H9 (cell line): ENCODE measurements around the gene C2orf78. TPM values are rescaled to one million over a fixed set of nuclear protein-coding genes. Genes with fewer than 3 reads are reported as not detected.

Experiments used
- DNase-seq: peaks from one replicate; pipeline ENCODE4 v3.0.0-alpha.2; 2017
- H2AFZ ChIP-seq: one replicate; pipeline ENCODE4 v1.6.1; 2013; ENCODE audit warnings: mild to moderate bottlenecking, low read length, control low read depth, moderate library complexity
- H2AK5ac ChIP-seq: 2 replicates; pipeline ENCODE4 v1.6.1; 2013; ENCODE audit warnings: low read length, control low read depth, mixed read lengths; ENCODE audit not compliant: insufficient read length
- H2BK120ac ChIP-seq: one replicate; pipeline ENCODE4 v1.6.1; 2013; ENCODE audit warnings: low read depth, mild to moderate bottlenecking, low read length, control low read depth, inconsistent platforms; ENCODE audit not compliant: poor library complexity, severe bottlenecking
- H2BK12ac ChIP-seq: 2 replicates; pipeline ENCODE4 v1.6.1; 2013; ENCODE audit warnings: low read length, control low read depth, mixed read lengths, low read depth; ENCODE audit not compliant: insufficient read length
- H2BK15ac ChIP-seq: 2 replicates; pipeline ENCODE4 v1.6.1; 2013; ENCODE audit warnings: low read depth, low read length, control low read depth
- H2BK20ac ChIP-seq: one replicate; pipeline ENCODE4 v1.6.1; 2013; ENCODE audit warnings: low read depth, mild to moderate bottlenecking, low read length, control low read depth, inconsistent platforms; ENCODE audit not compliant: poor library complexity, severe bottlenecking
- H2BK5ac ChIP-seq: 2 replicates; pipeline ENCODE4 v1.6.1; 2013; ENCODE audit warnings: low read length, control low read depth, mixed read lengths; ENCODE audit not compliant: insufficient read length
- H3K14ac ChIP-seq: 2 replicates; pipeline ENCODE4 v1.6.1; 2013; ENCODE audit warnings: low read length, control low read depth; ENCODE audit not compliant: insufficient read depth
- H3K18ac ChIP-seq: 2 replicates; pipeline ENCODE4 v1.6.1; 2013; ENCODE audit warnings: low read depth, mild to moderate bottlenecking, mixed read lengths, low read length, control low read depth; ENCODE audit not compliant: insufficient read length
- H3K23ac ChIP-seq: 2 replicates; pipeline ENCODE4 v1.6.1; 2013; ENCODE audit warnings: low read length, control low read depth, mixed read lengths, low read depth; ENCODE audit not compliant: insufficient read length
- H3K23me2 ChIP-seq: 2 replicates; pipeline ENCODE4 v1.6.1; 2013; ENCODE audit warnings: low read depth, mild to moderate bottlenecking, mixed read lengths, low read length, control low read depth; ENCODE audit not compliant: insufficient read length, poor library complexity, severe bottlenecking
- H3K27ac ChIP-seq: 2 replicates; pipeline ENCODE4 v1.5.1; 2013; ENCODE audit warnings: low read length, control low read depth, mixed read lengths, low read depth; ENCODE audit not compliant: insufficient read length
- H3K27me3 ChIP-seq: 2 replicates; pipeline ENCODE4 v1.6.1; 2013; ENCODE audit warnings: low read length, control low read depth, inconsistent platforms; ENCODE audit not compliant: insufficient read depth
- H3K4ac ChIP-seq: 2 replicates; pipeline ENCODE4 v1.6.1; 2013; ENCODE audit warnings: low read depth, mild to moderate bottlenecking, control low read depth, inconsistent platforms, low read length, moderate library complexity
- H3K4me1 ChIP-seq: 2 replicates; pipeline ENCODE4 v1.6.1; 2013; ENCODE audit warnings: low read length, control low read depth, inconsistent platforms; ENCODE audit not compliant: insufficient read depth
- H3K4me2 ChIP-seq: 2 replicates; pipeline ENCODE4 v1.6.1; 2013; ENCODE audit warnings: low read length, control low read depth, mixed read lengths; ENCODE audit not compliant: insufficient read length, insufficient read depth
- H3K56ac ChIP-seq: 2 replicates; pipeline ENCODE4 v1.6.1; 2013; ENCODE audit warnings: low read depth, mild to moderate bottlenecking, mixed read lengths, low read length, control low read depth; ENCODE audit not compliant: insufficient read length
- H3K79me1 ChIP-seq: 2 replicates; pipeline ENCODE4 v1.6.1; 2013; ENCODE audit warnings: low read depth, mild to moderate bottlenecking, moderate library complexity, low read length, control low read depth, inconsistent platforms; ENCODE audit not compliant: insufficient read depth, poor library complexity, severe bottlenecking
- H3K79me2 ChIP-seq: 2 replicates; pipeline ENCODE4 v1.6.1; 2013; ENCODE audit warnings: low read length, control low read depth, inconsistent platforms; ENCODE audit not compliant: insufficient read depth
- H3K9ac ChIP-seq: 2 replicates; pipeline ENCODE4 v1.6.1; 2013; ENCODE audit warnings: low read length, control low read depth, mixed read lengths; ENCODE audit not compliant: insufficient read length; ENCODE audit errors: extremely low read depth
- H3K9me3 ChIP-seq: one replicate; pipeline ENCODE4 v1.6.1; 2013; ENCODE audit warnings: low read depth, low read length, inconsistent platforms; ENCODE audit not compliant: control insufficient read depth
- H3T11ph ChIP-seq: one replicate; pipeline ENCODE4 v1.6.1; 2013; ENCODE audit warnings: mild to moderate bottlenecking, low read length, control low read depth, inconsistent platforms
- H4K20me1 ChIP-seq: one replicate; pipeline ENCODE4 v1.6.1; 2013; ENCODE audit not compliant: control insufficient read depth, insufficient read length, insufficient read depth
- H4K5ac ChIP-seq: 2 replicates; pipeline ENCODE4 v1.6.1; 2013; ENCODE audit warnings: low read depth, mild to moderate bottlenecking, mixed read lengths, low read length, control low read depth; ENCODE audit not compliant: insufficient read length
- H4K8ac ChIP-seq: replicated peaks from 2 replicates; pipeline ENCODE4 v1.6.1; 2013; ENCODE audit warnings: low read length, control low read depth, mixed read lengths, low read depth; ENCODE audit not compliant: insufficient read length
- H4K91ac ChIP-seq: 2 replicates; pipeline ENCODE4 v1.6.1; 2013; ENCODE audit warnings: low read depth, mild to moderate bottlenecking, moderate library complexity, mixed read lengths, low read length, control low read depth; ENCODE audit not compliant: insufficient read length
- H3K27ac Mint-ChIP-seq, 3 experiments: 2 replicates in 2 of 3; 3 replicates in 1 of 3; pipeline ENCODE4 v1.8.0; 2020 to 2021; ENCODE audit warnings: mixed read lengths in 3 of 3, mild to moderate bottlenecking in 1 of 3, moderate library complexity in 1 of 3
- H3K27me3 Mint-ChIP-seq: 2 replicates; pipeline ENCODE4 v1.8.0; 2021; ENCODE audit warnings: low read depth, mild to moderate bottlenecking, moderate library complexity, mixed read lengths
- H3K36me3 Mint-ChIP-seq, 3 experiments: 2 replicates in 2 of 3; 3 replicates in 1 of 3; pipeline ENCODE4 v1.8.0; 2020 to 2021; ENCODE audit warnings: low read depth in 3 of 3, mixed read lengths in 3 of 3; ENCODE audit not compliant: insufficient read depth in 1 of 3
- H3K4me1 Mint-ChIP-seq, 2 experiments: 2 replicates each; pipeline ENCODE4 v1.8.0; 2020; ENCODE audit warnings: mixed read lengths in 2 of 2
- H3K4me3 Mint-ChIP-seq, 2 experiments: 2 replicates in 1 of 2; 3 replicates in 1 of 2; pipeline ENCODE4 v1.8.0; 2020 to 2021; ENCODE audit warnings: mild to moderate bottlenecking in 2 of 2, mixed read lengths in 2 of 2, moderate library complexity in 1 of 2
- H3K9me3 Mint-ChIP-seq, 2 experiments: 2 replicates in 1 of 2; 3 replicates in 1 of 2; pipeline ENCODE4 v1.8.0; 2020; ENCODE audit warnings: mild to moderate bottlenecking in 2 of 2, mixed read lengths in 2 of 2, moderate library complexity in 1 of 2
- CTCF ChIP-seq: fragments of 200-600 bp; sonication (generic); conservative IDR thresholded peaks from 3 replicates; pipeline ENCODE4 v1.8.0; 2021; ENCODE audit warnings: antibody characterized with exemption, mild to moderate bottlenecking
- WGBS: extraction: QIAGEN DNeasy Blood & Tissue Kit; methylation state at CpG from one replicate; pipeline ENCODE4 v1.1.7; 2013; ENCODE audit warnings: missing lambda C conversion rate, low lambda C conversion rate, mixed read lengths; ENCODE audit not compliant: insufficient read length; ENCODE audit errors: extremely low coverage; 5-methylcytosine and 5-hydroxymethylcytosine counted together
- total RNA-seq: library from RNA; stranded (reverse); gene quantifications from 2 replicates; pipeline ENCODE4 v1.2.1, GENCODE V29; 2021

Gene C2orf78
- total RNA-seq, 1 experiment from 2014 or later = 0.09 TPM

GRCh38 chr2:73746877-73747208, 37.1 kb upstream of the C2orf78 start:
- no peaks in the 10 kb centered on the region for H3K79me1 ChIP-seq
- no peaks in the 10 kb centered on the region for H3K79me2 ChIP-seq
- no peak overlapping the region for H3K27ac Mint-ChIP-seq
- no peak for DNase-seq
- H3K27me3 ChIP-seq = no peaks in the 10 kb centered on the region
- H2AFZ ChIP-seq = no peak overlapping the region
- H3K27me3 Mint-ChIP-seq = peaks cover 12% of the 10 kb centered on the region
- H3K18ac ChIP-seq = no peak overlapping the region
- H2BK20ac ChIP-seq = no peak overlapping the region
- no peaks in the 10 kb centered on the region for H3K23me2 ChIP-seq
- no peak overlapping the region for H2BK12ac ChIP-seq
- no peak overlapping the region for H2BK15ac ChIP-seq
- H3K4ac ChIP-seq = no peak overlapping the region
- no peak overlapping the region for H3K4me2 ChIP-seq
- H2AK5ac ChIP-seq = no peak overlapping the region
- H3K27ac ChIP-seq = no peak overlapping the region
- no peak overlapping the region for H2BK5ac ChIP-seq
- no peak for TF ChIP-seq CTCF
- H3K23ac ChIP-seq = no peak overlapping the region
- H3K9ac ChIP-seq = no peak overlapping the region
- H3T11ph ChIP-seq = no peak overlapping the region
- peaks cover 7 to 19% (median 14%) of the 10 kb centered on the region in 3 experiments; a peak in 6 of 7 replicates for H3K36me3 Mint-ChIP-seq
- no peaks in the 10 kb centered on the region for H4K20me1 ChIP-seq
- peaks cover 6 to 7% of the 10 kb centered on the region in 2 experiments; a peak in 3 of 4 replicates for H3K4me1 Mint-ChIP-seq
- no peaks in the 10 kb centered on the region for H3K4me1 ChIP-seq
- H4K5ac ChIP-seq = no peak overlapping the region
- no peak overlapping the region for H2BK120ac ChIP-seq
- H4K8ac ChIP-seq = no peak overlapping the region
- no peak overlapping the region for H3K4me3 Mint-ChIP-seq
- no CpG with 5 or more reads among the region's 3 CpGs for WGBS
- H3K9me3 ChIP-seq = no peaks in the 10 kb centered on the region
- no peak overlapping the region for H4K91ac ChIP-seq
- no peak overlapping the region for H3K56ac ChIP-seq
- no peak overlapping the region for H3K14ac ChIP-seq
- no peaks in the 10 kb centered on the region for H3K9me3 Mint-ChIP-seq
